22Rv1 (cell line): ENCODE data around the gene LINC01488.

ENCODE experiments used
- H3K27ac ChIP-seq: fragments of 450-650 bp; 2 replicates; pipeline ENCODE4 v1.5.1; 2017
- CTCF ChIP-seq: fragments of 450-650 bp; IDR thresholded peaks from 2 replicates; pipeline ENCODE4 v1.5.1; 2017; ENCODE audit warnings: mild to moderate bottlenecking
- ZFX ChIP-seq: fragments of 450-650 bp; IDR thresholded peaks from 2 replicates; pipeline ENCODE4 v1.6.1; 2017; ENCODE audit warnings: antibody characterized with exemption, borderline replicate concordance

LINC01488 gene

GRCh38 chr11:69470793-69471728 is 10.4 kb upstream of the LINC01488 start:
- TF ChIP-seq ZFX = no peak
- TF ChIP-seq CTCF = no peak

GRCh38 chr11:69471729-69472540 is 9.5 kb upstream of the LINC01488 start:
- TF ChIP-seq CTCF = no peak
- TF ChIP-seq ZFX = no peak

More at GRCh38 chr11:69470793-69471728, 10.4 kb upstream of the LINC01488 start:
- no peak overlapping the region for H3K27ac ChIP-seq

GRCh38 chr11:69472541-69473275 is 8.8 kb upstream of the LINC01488 start:
- TF ChIP-seq ZFX (no peak), CTCF (no peak)
- H3K27ac ChIP-seq = no peak overlapping the region

More at GRCh38 chr11:69471729-69472540, 9.5 kb upstream of the LINC01488 start:
- H3K27ac ChIP-seq = no peak overlapping the region

GRCh38 chr11:69473276-69473845 is 8.1 kb upstream of the LINC01488 start:
- no peak overlapping the region for H3K27ac ChIP-seq
- TF ChIP-seq ZFX = no peak
- TF ChIP-seq CTCF = no peak

- no peak overlapping the region for H3K27ac ChIP-seq
- TF ChIP-seq CTCF = no peak
- no peak for TF ChIP-seq ZFX
Measured at GRCh38 chr11:69474736-69475135, 6.7 kb upstream of the LINC01488 start.

- TF ChIP-seq ZFX (no peak), CTCF (no peak)
- H3K27ac ChIP-seq = no peak overlapping the region
Measured at GRCh38 chr11:69475141-69475865, 6.2 kb upstream of the LINC01488 start.
